Liver (tissue), 9 donors: ENCODE measurements around the gene FOXS1. TPM values are rescaled to one million over a fixed set of nuclear protein-coding genes. Genes with fewer than 3 reads are reported as not detected.

Source experiments
- DNase-seq: peaks from one replicate; pipeline ENCODE4 v3.0.0-alpha.2; 2017; ENCODE audit warnings: low spot score
- H3K27ac ChIP-seq, 2 donors: one replicate each; pipeline ENCODE4 v1.7.0; 2013; ENCODE audit warnings: inconsistent platforms in 2 of 2, low read length in 2 of 2, control low read depth in 1 of 2, low read depth in 1 of 2, mild to moderate bottlenecking in 1 of 2
- H3K27me3 ChIP-seq, 4 donors: one replicate each; pipeline versions ENCODE4 v1.6.1 to v1.7.0; 2013; ENCODE audit warnings: low read length in 3 of 4, inconsistent platforms in 1 of 4, mild to moderate bottlenecking in 1 of 4, moderate library complexity in 1 of 4; ENCODE audit not compliant: control insufficient read depth in 4 of 4, insufficient read depth in 4 of 4
- H3K36me3 ChIP-seq, 4 donors: one replicate each; pipeline versions ENCODE4 v1.6.1 to v1.7.0; 2013; ENCODE audit warnings: low read length in 3 of 4, mild to moderate bottlenecking in 3 of 4, low read depth in 1 of 4, moderate library complexity in 1 of 4; ENCODE audit not compliant: control insufficient read depth in 4 of 4, insufficient read depth in 3 of 4
- H3K4me1 ChIP-seq, 4 donors: one replicate each; pipeline versions ENCODE4 v1.6.1 to v1.7.0; 2013; ENCODE audit warnings: low read length in 3 of 4, mild to moderate bottlenecking in 3 of 4, moderate library complexity in 1 of 4; ENCODE audit not compliant: control insufficient read depth in 4 of 4, insufficient read depth in 4 of 4
- H3K4me3 ChIP-seq, 3 donors: one replicate each; pipeline versions ENCODE4 v1.6.1 to v1.7.0; 2013; ENCODE audit warnings: low read length in 3 of 3, control low read depth in 1 of 3, low read depth in 1 of 3, mild to moderate bottlenecking in 1 of 3
- H3K9ac ChIP-seq, 2 donors: one replicate each; pipeline ENCODE4 v1.7.0; 2013; ENCODE audit warnings: low read length in 2 of 2, mild to moderate bottlenecking in 2 of 2, moderate library complexity in 2 of 2, control low read depth in 1 of 2, low read depth in 1 of 2
- H3K9me3 ChIP-seq, 4 donors: one replicate each; pipeline versions ENCODE4 v1.6.1 to v1.7.0; 2013; ENCODE audit warnings: low read length in 3 of 4; ENCODE audit not compliant: control insufficient read depth in 4 of 4
- EGR1 ChIP-seq, 2 donors: IDR thresholded peaks; 2 replicates each; pipeline ENCODE4 v1.6.1; 2016 to 2018; ENCODE audit warnings: antibody characterized with exemption in 2 of 2, low read depth in 2 of 2
- FOXA1 ChIP-seq: IDR thresholded peaks from 2 replicates; pipeline ENCODE4 v1.6.1; 2016; ENCODE audit warnings: antibody characterized with exemption
- FOXA2 ChIP-seq: IDR thresholded peaks from 2 replicates; pipeline ENCODE4 v1.6.1; 2016; ENCODE audit warnings: antibody characterized with exemption
- GABPA ChIP-seq, 2 donors: IDR thresholded peaks in 1 of 2; conservative IDR thresholded peaks in 1 of 2; 2 replicates each; pipeline ENCODE4 v1.6.1; 2016; ENCODE audit warnings: antibody characterized with exemption in 2 of 2, mild to moderate bottlenecking in 1 of 2, moderate library complexity in 1 of 2
- HNF4A ChIP-seq, 2 donors: conservative IDR thresholded peaks; 2 replicates each; pipeline ENCODE4 v1.6.1; 2016; ENCODE audit warnings: antibody characterized with exemption in 2 of 2, mild to moderate bottlenecking in 2 of 2
- HNF4G ChIP-seq: IDR thresholded peaks from 2 replicates; pipeline ENCODE4 v1.6.1; 2016; ENCODE audit warnings: antibody characterized with exemption
- JUND ChIP-seq, 2 donors: IDR thresholded peaks; 2 replicates each; pipeline ENCODE4 v1.6.1; 2016; ENCODE audit warnings: antibody characterized with exemption in 2 of 2
- NR2F2 ChIP-seq: IDR thresholded peaks from 2 replicates; pipeline ENCODE4 v1.6.1; 2016; ENCODE audit warnings: antibody characterized with exemption
- RAD21 ChIP-seq, 2 donors: IDR thresholded peaks; 2 replicates each; pipeline ENCODE4 v1.6.1; 2016; ENCODE audit warnings: antibody characterized with exemption in 2 of 2, mild to moderate bottlenecking in 2 of 2
- RXRA ChIP-seq, 2 donors: IDR thresholded peaks; 2 replicates each; pipeline ENCODE4 v1.6.1; 2017 to 2018; ENCODE audit warnings: antibody characterized with exemption in 2 of 2, mild to moderate bottlenecking in 1 of 2
- SP1 ChIP-seq: IDR thresholded peaks from 2 replicates; pipeline ENCODE4 v1.6.1; 2018; ENCODE audit warnings: antibody characterized with exemption, mild to moderate bottlenecking
- TAF1 ChIP-seq: conservative IDR thresholded peaks from 2 replicates; pipeline ENCODE4 v1.6.1; 2016; ENCODE audit warnings: antibody characterized with exemption, mild to moderate bottlenecking
- YY1 ChIP-seq: IDR thresholded peaks from 2 replicates; pipeline ENCODE4 v1.6.1; 2016; ENCODE audit warnings: antibody characterized with exemption, mild to moderate bottlenecking
- ZBTB33 ChIP-seq: IDR thresholded peaks from 2 replicates; pipeline ENCODE4 v1.6.1; 2016; ENCODE audit warnings: antibody characterized with exemption
- WGBS: extraction: QIAGEN DNeasy Blood & Tissue Kit; methylation state at CpG from one replicate; pipeline ENCODE4 v1.1.7; 2013; 5-methylcytosine and 5-hydroxymethylcytosine counted together
- polyA plus RNA-seq, 2 donors: library from polyadenylated mRNA; stranded (reverse) in 1 of 2; unstranded in 1 of 2; fragments of 200-250 nt in 1 of 2; fragments of >200 nt in 1 of 2; fragmentation: Nextera tagmentation in 1 of 2; extraction: Ambion mirVana in 1 of 2; gene quantifications; one replicate each; pipeline versions ENCODE4 v1.2.1 to v1.2.3, GENCODE V29; 2013 to 2015
- total RNA-seq, 2 donors: library from RNA; depleted of rRNA; stranded (reverse); fragments of >200 nt; gene quantifications; one replicate each; pipeline ENCODE4 v1.2.3, GENCODE V29; 2014
- TF ChIP-seq, protein P1 (sequence below): fragments of 150-350 bp; IDR thresholded peaks from 2 replicates; pipeline ENCODE4 v1.5.1; 2017; ENCODE audit warnings: improper control_type of control experiment, low read depth, low read length; ENCODE audit not compliant: missing input control
- TF ChIP-seq, protein P2 (sequence below): IDR thresholded peaks from 2 replicates; pipeline ENCODE4 v1.6.1; 2016; ENCODE audit warnings: antibody characterized with exemption, mild to moderate bottlenecking
- TF ChIP-seq, protein P3 (sequence below): IDR thresholded peaks from 2 replicates; pipeline ENCODE4 v1.6.1; 2016; ENCODE audit warnings: antibody characterized with exemption
- TF ChIP-seq, protein P4 (sequence below): IDR thresholded peaks from 2 replicates; pipeline ENCODE4 v1.6.1; 2016; ENCODE audit warnings: antibody characterized with exemption
- donor health status: healthy.
- donor health status: healthy.
- donor health status: healthy.
- donor health status: healthy.
- donor health status: healthy.

Gene FOXS1
- total and polyA plus RNA-seq, 4 donors = 0.21 to 0.51 (median 0.28) TPM

DNA sequence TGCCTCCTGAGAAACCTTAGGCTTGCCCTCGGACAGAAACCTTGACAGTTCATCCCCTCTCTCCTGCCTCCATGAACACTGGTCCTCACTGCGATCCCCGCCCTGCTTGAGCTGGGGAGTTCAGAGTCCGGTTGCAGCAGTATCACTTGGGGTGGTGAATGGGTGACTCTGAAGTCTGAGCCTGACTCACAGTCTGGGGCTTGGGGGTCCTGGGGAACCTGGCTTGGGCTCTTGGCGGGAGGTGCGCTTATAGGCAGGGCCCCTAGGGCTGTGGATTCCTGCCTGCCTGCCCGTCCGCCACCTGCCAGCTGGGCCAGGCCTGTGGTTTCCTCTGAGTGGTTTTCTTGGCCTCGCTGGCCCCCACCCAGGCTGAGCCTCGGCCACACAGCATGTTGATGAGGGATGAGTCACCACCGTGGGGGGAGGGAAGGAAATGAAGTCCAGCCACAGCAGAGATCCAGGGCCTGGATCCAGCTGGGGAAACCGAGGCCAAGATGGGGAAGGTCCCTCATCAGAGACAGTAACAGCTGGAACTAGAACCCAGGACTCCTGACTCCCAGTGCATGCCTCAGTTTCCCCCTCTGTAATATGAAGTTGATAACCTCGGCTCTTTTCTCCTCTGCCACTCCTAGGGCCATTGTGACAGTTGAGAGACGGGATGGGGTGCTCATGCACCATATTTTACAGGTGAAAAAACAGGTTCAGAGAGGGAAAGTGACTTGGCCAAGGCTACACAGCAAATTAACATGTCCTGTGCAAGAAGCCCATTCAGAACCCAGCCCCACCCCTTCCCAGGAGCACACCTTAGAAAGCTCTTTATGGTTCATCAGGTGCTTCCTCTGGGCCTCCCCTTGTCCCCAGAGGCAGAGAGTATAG lies 9.2 kb downstream of the FOXS1 start:
- no peak overlapping the region for H3K4me3 ChIP-seq
- no peak for DNase-seq
- H3K27me3 ChIP-seq = peaks cover 0 to 3% (median 0%) of the 10 kb centered on the region in 4 donors
- TF ChIP-seq JUND (IDR thresholded peaks at IDR 0.05) (peak; percentile 26 to 84), RXRA (IDR thresholded peaks at IDR 0.05) (no peak)
- no peaks in the 10 kb centered on the region for H3K36me3 ChIP-seq
- H3K9me3 ChIP-seq = no peaks in the 10 kb centered on the region
- H3K27ac ChIP-seq = no peak overlapping the region
- WGBS = 56% methylated on average over 14 of the region's 14 CpGs
- H3K4me1 ChIP-seq = no peaks in the 10 kb centered on the region
- no peak overlapping the region for H3K9ac ChIP-seq

DNA sequence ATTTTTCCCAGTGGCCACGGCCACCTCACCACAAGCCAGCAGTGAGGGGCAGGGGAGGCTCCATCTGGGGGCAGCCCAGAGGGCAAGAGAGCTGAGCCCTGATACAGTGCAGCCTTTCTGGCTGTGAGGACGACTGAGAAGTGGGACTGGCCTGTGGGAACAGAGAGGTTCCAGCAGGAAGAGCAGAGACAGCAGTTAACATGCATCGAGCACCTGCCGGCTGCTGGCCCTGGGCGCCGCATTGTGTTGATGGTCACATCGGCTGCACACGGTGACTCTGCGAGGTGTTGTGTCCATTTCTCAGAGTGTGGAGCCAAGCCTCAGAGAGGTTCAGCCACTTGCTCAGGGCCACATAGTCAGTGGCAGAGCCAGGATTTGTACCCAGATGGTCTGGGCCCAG lies 9.8 kb downstream of the FOXS1 start:
- no peaks in the 10 kb centered on the region for H3K36me3 ChIP-seq
- H3K9me3 ChIP-seq = no peaks in the 10 kb centered on the region
- WGBS = 86% methylated on average over 9 of the region's 9 CpGs
- H3K27me3 ChIP-seq = peaks cover 0 to 3% (median 0%) of the 10 kb centered on the region in 4 donors
- TF ChIP-seq YY1 = no peak
- no peak for TF ChIP-seq EGR1 (IDR thresholded peaks at IDR 0.05; ENCODE audit: low read depth in 2 of 2)
- no peak for TF ChIP-seq TAF1
- TF ChIP-seq, protein P1, sequence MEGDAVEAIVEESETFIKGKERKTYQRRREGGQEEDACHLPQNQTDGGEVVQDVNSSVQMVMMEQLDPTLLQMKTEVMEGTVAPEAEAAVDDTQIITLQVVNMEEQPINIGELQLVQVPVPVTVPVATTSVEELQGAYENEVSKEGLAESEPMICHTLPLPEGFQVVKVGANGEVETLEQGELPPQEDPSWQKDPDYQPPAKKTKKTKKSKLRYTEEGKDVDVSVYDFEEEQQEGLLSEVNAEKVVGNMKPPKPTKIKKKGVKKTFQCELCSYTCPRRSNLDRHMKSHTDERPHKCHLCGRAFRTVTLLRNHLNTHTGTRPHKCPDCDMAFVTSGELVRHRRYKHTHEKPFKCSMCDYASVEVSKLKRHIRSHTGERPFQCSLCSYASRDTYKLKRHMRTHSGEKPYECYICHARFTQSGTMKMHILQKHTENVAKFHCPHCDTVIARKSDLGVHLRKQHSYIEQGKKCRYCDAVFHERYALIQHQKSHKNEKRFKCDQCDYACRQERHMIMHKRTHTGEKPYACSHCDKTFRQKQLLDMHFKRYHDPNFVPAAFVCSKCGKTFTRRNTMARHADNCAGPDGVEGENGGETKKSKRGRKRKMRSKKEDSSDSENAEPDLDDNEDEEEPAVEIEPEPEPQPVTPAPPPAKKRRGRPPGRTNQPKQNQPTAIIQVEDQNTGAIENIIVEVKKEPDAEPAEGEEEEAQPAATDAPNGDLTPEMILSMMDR = no peak
- TF ChIP-seq FOXA2 = no peak
- no peak for TF ChIP-seq RXRA (IDR thresholded peaks at IDR 0.05)
- TF ChIP-seq RAD21 (IDR thresholded peaks at IDR 0.05) = no peak
- TF ChIP-seq, protein P2, sequence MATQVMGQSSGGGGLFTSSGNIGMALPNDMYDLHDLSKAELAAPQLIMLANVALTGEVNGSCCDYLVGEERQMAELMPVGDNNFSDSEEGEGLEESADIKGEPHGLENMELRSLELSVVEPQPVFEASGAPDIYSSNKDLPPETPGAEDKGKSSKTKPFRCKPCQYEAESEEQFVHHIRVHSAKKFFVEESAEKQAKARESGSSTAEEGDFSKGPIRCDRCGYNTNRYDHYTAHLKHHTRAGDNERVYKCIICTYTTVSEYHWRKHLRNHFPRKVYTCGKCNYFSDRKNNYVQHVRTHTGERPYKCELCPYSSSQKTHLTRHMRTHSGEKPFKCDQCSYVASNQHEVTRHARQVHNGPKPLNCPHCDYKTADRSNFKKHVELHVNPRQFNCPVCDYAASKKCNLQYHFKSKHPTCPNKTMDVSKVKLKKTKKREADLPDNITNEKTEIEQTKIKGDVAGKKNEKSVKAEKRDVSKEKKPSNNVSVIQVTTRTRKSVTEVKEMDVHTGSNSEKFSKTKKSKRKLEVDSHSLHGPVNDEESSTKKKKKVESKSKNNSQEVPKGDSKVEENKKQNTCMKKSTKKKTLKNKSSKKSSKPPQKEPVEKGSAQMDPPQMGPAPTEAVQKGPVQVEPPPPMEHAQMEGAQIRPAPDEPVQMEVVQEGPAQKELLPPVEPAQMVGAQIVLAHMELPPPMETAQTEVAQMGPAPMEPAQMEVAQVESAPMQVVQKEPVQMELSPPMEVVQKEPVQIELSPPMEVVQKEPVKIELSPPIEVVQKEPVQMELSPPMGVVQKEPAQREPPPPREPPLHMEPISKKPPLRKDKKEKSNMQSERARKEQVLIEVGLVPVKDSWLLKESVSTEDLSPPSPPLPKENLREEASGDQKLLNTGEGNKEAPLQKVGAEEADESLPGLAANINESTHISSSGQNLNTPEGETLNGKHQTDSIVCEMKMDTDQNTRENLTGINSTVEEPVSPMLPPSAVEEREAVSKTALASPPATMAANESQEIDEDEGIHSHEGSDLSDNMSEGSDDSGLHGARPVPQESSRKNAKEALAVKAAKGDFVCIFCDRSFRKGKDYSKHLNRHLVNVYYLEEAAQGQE = no peak
- no peak for TF ChIP-seq NR2F2
- no peak for TF ChIP-seq ZBTB33
- no peak for TF ChIP-seq HNF4G
- TF ChIP-seq, protein P3, sequence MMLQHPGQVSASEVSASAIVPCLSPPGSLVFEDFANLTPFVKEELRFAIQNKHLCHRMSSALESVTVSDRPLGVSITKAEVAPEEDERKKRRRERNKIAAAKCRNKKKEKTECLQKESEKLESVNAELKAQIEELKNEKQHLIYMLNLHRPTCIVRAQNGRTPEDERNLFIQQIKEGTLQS = no peak
- no peak for TF ChIP-seq SP1
- no peak for TF ChIP-seq HNF4A (conservative IDR thresholded peaks at IDR 0.05)
- TF ChIP-seq JUND (IDR thresholded peaks at IDR 0.05) = no peak
- TF ChIP-seq, protein P4, sequence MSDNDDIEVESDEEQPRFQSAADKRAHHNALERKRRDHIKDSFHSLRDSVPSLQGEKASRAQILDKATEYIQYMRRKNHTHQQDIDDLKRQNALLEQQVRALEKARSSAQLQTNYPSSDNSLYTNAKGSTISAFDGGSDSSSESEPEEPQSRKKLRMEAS = no peak
- TF ChIP-seq FOXA1 = no peak
- no peak for TF ChIP-seq GABPA (IDR thresholded peaks at IDR 0.05 in 1 of 2, conservative IDR thresholded peaks at IDR 0.05 in 1 of 2)
- no peak overlapping the region for H3K4me3 ChIP-seq
- no peak for DNase-seq
- no peak overlapping the region for H3K9ac ChIP-seq
- H3K4me1 ChIP-seq = no peaks in the 10 kb centered on the region
- no peak overlapping the region for H3K27ac ChIP-seq
